A673 (cell line): ENCODE measurements around the gene AJAP1. TPM values are rescaled to one million over a fixed set of nuclear protein-coding genes. Genes with fewer than 3 reads are reported as not detected.

Experiments
- BruUV-seq: library from RNA; stranded (reverse); fragments of 400-500 nt; replicated peaks from 2 replicates; lab custom pipeline; 2021; lab: Mats Ljungman, UMichigan
- CTCF ChIA-PET: fragments of 300-600 bp; sonication (Branson Sonifier 250); formaldehyde crosslinking; loops from one replicate; lab custom pipeline; 2022; ENCODE audit warnings: antibody characterized with exemption; lab: Charles Lee
- POLR2A ChIA-PET: fragments of 300-600 bp; sonication (Branson Sonifier 250); formaldehyde crosslinking; loops from one replicate; lab custom pipeline; 2022; ENCODE audit warnings: antibody characterized with exemption; ENCODE audit not compliant: low non-redundant PET; lab: Charles Lee
- DNase-seq: peaks from one replicate; pipeline ENCODE4 v3.0.0-alpha.2; 2015; ENCODE audit warnings: low spot score
- H3K27ac ChIP-seq: fragments of 200-600 bp; sonication (generic); 2 replicates; pipeline ENCODE4 v1.5.1; 2016; ENCODE audit warnings: mixed run types, low read depth, mild to moderate bottlenecking, mixed read lengths, antibody characterized with exemption, low read length; ENCODE audit not compliant: poor library complexity, severe bottlenecking
- H3K27me3 ChIP-seq: fragments of 200-600 bp; sonication (generic); replicated peaks from 2 replicates; pipeline ENCODE4 v1.6.1; 2017; ENCODE audit warnings: mixed run types, low read depth, mild to moderate bottlenecking, mixed read lengths, antibody characterized with exemption, low read length; ENCODE audit not compliant: insufficient read depth, poor library complexity
- H3K36me3 ChIP-seq: fragments of 200-600 bp; sonication (generic); 2 replicates; pipeline ENCODE4 v1.6.1; 2016; ENCODE audit warnings: mixed run types, mild to moderate bottlenecking, mixed read lengths, antibody characterized with exemption, low read length; ENCODE audit not compliant: insufficient read depth, poor library complexity, severe bottlenecking
- H3K4me1 ChIP-seq: fragments of 200-600 bp; sonication (generic); 2 replicates; pipeline ENCODE4 v1.6.1; 2017; ENCODE audit warnings: mixed run types, mild to moderate bottlenecking, mixed read lengths, antibody characterized with exemption, low read length; ENCODE audit not compliant: insufficient read depth, poor library complexity, severe bottlenecking
- H3K4me3 ChIP-seq: fragments of 200-600 bp; sonication (generic); 2 replicates; pipeline ENCODE4 v1.5.1; 2016; ENCODE audit warnings: low read depth, mixed run types, mild to moderate bottlenecking, mixed read lengths, low read length; ENCODE audit not compliant: poor library complexity, severe bottlenecking
- H3K9me3 ChIP-seq: fragments of 200-600 bp; sonication (generic); 2 replicates; pipeline ENCODE4 v1.6.1; 2016; ENCODE audit warnings: mixed run types, low read depth, mild to moderate bottlenecking, mixed read lengths, antibody characterized with exemption, low read length; ENCODE audit not compliant: poor library complexity, severe bottlenecking
- CTCF ChIP-seq: fragments of 300-800, 200-600 bp; sonication (generic); conservative IDR thresholded peaks from 2 replicates; pipeline ENCODE4 v1.5.1; 2017; ENCODE audit warnings: low read depth, mild to moderate bottlenecking, antibody characterized with exemption, low read length, moderate library complexity, mixed read lengths
- EZH2 ChIP-seq: fragments of 200-600 bp; sonication (generic); IDR thresholded peaks from 2 replicates; pipeline ENCODE4 v1.6.1; 2017; ENCODE audit warnings: borderline replicate concordance, low read depth, mild to moderate bottlenecking, mixed read lengths, antibody characterized with exemption, low read length; ENCODE audit not compliant: poor library complexity, severe bottlenecking
- intact Hi-C: fragments of 100-400 bp; cut with micrococcal nuclease; formaldehyde crosslinking; loops from one replicate; pipeline ENCODE4 v1.10.0; 2022; ENCODE audit not compliant: unreplicated experiment
- total RNA-seq: library from RNA; stranded (reverse); gene quantifications from 2 replicates; pipeline ENCODE4 v1.2.3, GENCODE V29; 2021

AJAP1 gene
- total RNA-seq, 1 experiment from 2014 or later: not detected

GRCh38 chr1:4662723-4663122 is 8.3 kb downstream of the AJAP1 start:
- Histone ChIP-seq H3K27ac (no peak overlapping the region), H3K27me3 (peaks cover 33% of the 10 kb centered on the region), H3K36me3 (no peaks in the 10 kb centered on the region), H3K4me1 (no peaks in the 10 kb centered on the region), H3K9me3 (no peaks in the 10 kb centered on the region), H3K4me3 (no peak overlapping the region)
- no TSS peak for BruUV-seq
- TF ChIP-seq CTCF (no peak), EZH2 (no peak)
- ChIA-PET POLR2A (no interaction called here), CTCF (no interaction called here)
- intact Hi-C loops: no loop called here
- DNase-seq: no peak

- Histone ChIP-seq H3K4me1 (no peaks in the 10 kb centered on the region), H3K4me3 (no peak overlapping the region), H3K27ac (no peak overlapping the region), H3K27me3 (peaks cover 19% of the 10 kb centered on the region), H3K36me3 (no peaks in the 10 kb centered on the region), H3K9me3 (no peaks in the 10 kb centered on the region)
- CTCF ChIA-PET: no interaction called here
- intact Hi-C loops: no loop called here
- POLR2A ChIA-PET: no interaction called here
- TF ChIP-seq EZH2 (no peak), CTCF (no peak)
- DNase-seq: no peak
- BruUV-seq: no TSS peak
These were observed 9.7 kb downstream of the AJAP1 start for GRCh38 chr1:4664095-4664494.

DNA sequence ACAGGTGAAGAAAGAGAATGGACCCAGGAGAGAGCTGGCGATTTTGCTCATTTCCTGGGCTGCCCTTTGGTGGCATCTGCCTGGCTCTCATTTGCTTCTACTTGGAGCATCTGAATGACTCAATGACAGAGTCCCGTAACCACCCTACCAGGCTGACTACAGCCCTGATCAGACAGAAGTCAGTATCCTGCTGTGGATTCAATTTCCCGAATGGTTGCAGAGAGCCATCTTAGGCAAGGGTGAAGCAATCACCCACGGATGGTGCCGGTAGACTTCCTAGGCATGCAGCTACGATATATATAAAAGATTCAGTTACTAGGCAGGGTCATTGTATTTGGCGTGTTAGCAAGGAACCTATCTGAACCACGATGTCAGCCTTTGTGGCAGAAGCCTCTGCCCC is 10.2 kb downstream of the AJAP1 start:
- Histone ChIP-seq H3K4me3 (no peak overlapping the region), H3K27me3 (peaks cover 14% of the 10 kb centered on the region), H3K36me3 (no peaks in the 10 kb centered on the region), H3K9me3 (no peaks in the 10 kb centered on the region), H3K27ac (no peak overlapping the region), H3K4me1 (no peaks in the 10 kb centered on the region)
- intact Hi-C loops: no loop called here
- no TSS peak for BruUV-seq
- TF ChIP-seq CTCF: no peak
- no peak for TF ChIP-seq EZH2
- DNase-seq: no peak
- CTCF ChIA-PET: no interaction called here
- POLR2A ChIA-PET: no interaction called here
